Measurements from ENCODE around the gene CCDC117.

The CCDC117 gene

GRCh38 chr22:28769394-28770085, 3.0 kb upstream of the CCDC117 start:
- DNase-seq = no peak

- peak; percentile 62 for DNase-seq
Observed at GRCh38 chr22:28771195-28771791, 1.2 kb upstream of the CCDC117 start.

GRCh38 chr22:28773461-28773867, 969 bp downstream of the CCDC117 start:
- no peak for DNase-seq

GRCh38 chr22:28774378-28774777, 1.9 kb downstream of the CCDC117 start:
- no peak for DNase-seq

- no peak for DNase-seq
Observed at GRCh38 chr22:28779833-28780232, 7.3 kb downstream of the CCDC117 start.

- no peak for DNase-seq
Observed at GRCh38 chr22:28780296-28780695, 7.8 kb downstream of the CCDC117 start.

GRCh38 chr22:28783786-28784671, 11.5 kb downstream of the CCDC117 start:
- DNase-seq = no peak

- no peak for DNase-seq
Observed at GRCh38 chr22:28788601-28789000, 16.1 kb downstream of the CCDC117 start.

- DNase-seq = no peak
Observed at GRCh38 chr22:28791124-28791523, 18.6 kb downstream of the CCDC117 start.

GRCh38 chr22:28791841-28792490, 19.5 kb downstream of the CCDC117 start:
- DNase-seq = no peak

- DNase-seq = no peak
Observed at GRCh38 chr22:28792491-28793383, 20.2 kb downstream of the CCDC117 start.

- no peak for DNase-seq
Observed at GRCh38 chr22:28793976-28794584, 21.6 kb downstream of the CCDC117 start.

- DNase-seq = no peak
Observed at GRCh38 chr22:28795071-28795693, 22.7 kb downstream of the CCDC117 start.

GRCh38 chr22:28795932-28796856, 23.7 kb downstream of the CCDC117 start:
- no peak for DNase-seq

- peak; percentile 21 for DNase-seq
Observed at GRCh38 chr22:28798810-28799605, 26.5 kb downstream of the CCDC117 start.

- no peak for DNase-seq
Observed at GRCh38 chr22:28799606-28800307, 27.3 kb downstream of the CCDC117 start.

GRCh38 chr22:28800308-28801041, 28.0 kb downstream of the CCDC117 start, which contains the start of gene XBP1:
XBP1 (minus strand) TSS chr22:28800569.
- DNase-seq = peak; percentile 88
